T-helper 17 cell (primary cell): ENCODE results near the gene RNF224. TPM values are rescaled to one million over a fixed set of nuclear protein-coding genes. Genes with fewer than 3 reads are reported as not detected.
A peak's percentile ranks its signal among the peaks of the same experiment; 100 is the strongest.

Source experiments
- ATAC-seq: fragments of 150-1000 bp; cut with Tn5 transposase; 2 replicates; pipeline ENCODE4 v1.10.0; 2021; ENCODE audit warnings: mild to moderate bottlenecking, moderate library complexity
- DNase-seq, 3 donors: peaks; one replicate each; pipeline versions ENCODE4 v3.0.0 to v3.0.0-alpha.2; 2020 to 2021
- H3K9me3 ChIP-seq: one replicate; pipeline ENCODE4 v1.7.0; 2013; ENCODE audit warnings: low read length, mild to moderate bottlenecking; ENCODE audit not compliant: control insufficient read depth, poor library complexity, severe bottlenecking
- H3K27ac Mint-ChIP-seq: one replicate; pipeline ENCODE4 v1.8.0; 2022; ENCODE audit warnings: mild to moderate bottlenecking, moderate library complexity, mixed read lengths
- H3K27me3 Mint-ChIP-seq: one replicate; pipeline ENCODE4 v1.8.0; 2022; ENCODE audit warnings: mixed read lengths
- H3K36me3 Mint-ChIP-seq: one replicate; pipeline ENCODE4 v1.8.0; 2022; ENCODE audit warnings: low read depth, mixed read lengths
- H3K4me1 Mint-ChIP-seq: one replicate; pipeline ENCODE4 v1.8.0; 2022; ENCODE audit warnings: mild to moderate bottlenecking, mixed read lengths
- H3K4me3 Mint-ChIP-seq: one replicate; pipeline ENCODE4 v1.8.0; 2022; ENCODE audit warnings: mild to moderate bottlenecking, moderate library complexity, mixed read lengths
- total RNA-seq, 4 donors: library from RNA in 2 of 4; stranded (reverse) in 2 of 4; gene quantifications; one replicate each; pipeline ENCODE4 v1.2.3 and lab custom pipeline; 2022 to 2026

RNF224 gene
- total RNA-seq, 2 donors from 2014 or later, result not detected

DNA sequence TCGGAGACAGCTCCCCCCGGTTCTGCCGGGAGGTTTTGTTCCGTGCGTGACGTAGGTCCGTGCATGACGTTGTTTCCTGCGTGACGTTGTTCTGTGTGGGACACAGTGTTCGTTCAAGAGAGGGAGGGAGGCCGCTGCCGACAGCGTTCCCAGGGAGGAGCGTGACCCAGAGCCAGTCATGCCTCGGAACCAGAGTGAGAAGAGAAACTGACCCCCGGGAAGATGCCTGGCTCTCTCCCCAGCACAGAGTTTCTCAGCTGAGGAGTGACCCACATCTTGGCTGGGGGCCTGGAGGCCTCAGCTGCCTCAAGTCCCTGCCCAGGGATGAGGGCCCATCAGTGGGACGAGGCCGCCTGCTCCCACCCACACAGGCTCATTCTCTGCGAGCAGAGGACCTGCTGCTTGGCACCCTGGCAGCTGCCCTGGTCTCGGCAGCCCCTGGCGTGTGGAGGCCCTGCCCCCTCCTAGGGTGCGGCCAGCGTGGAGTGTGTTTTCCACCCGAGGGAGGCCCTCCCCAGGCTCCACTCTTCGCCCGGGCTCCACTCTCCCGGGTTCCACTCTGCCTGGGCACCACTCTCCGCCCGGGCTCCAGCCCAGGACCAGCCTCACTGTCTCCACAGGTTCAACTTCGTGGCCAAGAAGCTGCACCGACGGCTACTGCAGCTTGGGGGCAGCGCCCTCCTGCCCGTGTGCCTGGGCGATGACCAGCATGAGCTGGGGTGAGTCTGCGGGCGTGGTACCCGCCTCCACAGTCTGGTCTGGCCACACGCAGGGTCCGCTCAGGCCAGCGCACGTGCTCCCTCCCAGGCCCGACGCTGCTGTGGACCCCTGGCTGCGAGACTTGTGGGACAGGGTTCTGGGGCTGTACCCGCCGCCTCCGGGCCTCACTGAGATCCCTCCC is 13.9 kb upstream of the RNF224 start:
- Mint-ChIP-seq H3K4me1 (peaks cover 1% of the 10 kb centered on the region), H3K27me3 (no peaks in the 10 kb centered on the region), H3K27ac (no peak overlapping the region), H3K36me3 (no peaks in the 10 kb centered on the region), H3K4me3 (no peak overlapping the region)
- ATAC-seq (no peak), DNase-seq (no peak)
- no peaks in the 10 kb centered on the region for H3K9me3 ChIP-seq

DNA sequence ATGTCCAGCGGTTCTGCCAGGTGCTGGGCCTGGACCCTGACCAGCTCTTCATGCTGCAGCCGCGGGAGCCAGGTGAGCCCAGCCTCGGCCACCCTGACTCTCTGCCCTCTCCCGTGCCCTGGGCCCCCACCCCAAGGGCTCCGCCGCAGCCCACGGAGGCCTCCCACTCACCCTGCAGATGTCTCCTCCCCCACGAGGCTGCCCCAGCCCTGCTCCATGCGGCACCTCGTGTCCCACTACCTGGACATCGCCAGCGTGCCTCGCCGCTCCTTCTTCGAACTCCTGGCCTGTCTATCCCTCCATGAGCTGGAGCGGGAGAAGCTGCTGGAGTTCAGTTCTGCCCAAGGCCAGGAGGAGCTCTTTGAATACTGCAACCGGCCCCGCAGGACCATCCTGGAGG is 12.7 kb upstream of the RNF224 start:
- Mint-ChIP-seq H3K27me3 (no peaks in the 10 kb centered on the region), H3K27ac (no peak overlapping the region), H3K4me3 (no peak overlapping the region), H3K4me1 (no peaks in the 10 kb centered on the region), H3K36me3 (no peaks in the 10 kb centered on the region)
- ATAC-seq (no peak), DNase-seq (no peak)
- no peaks in the 10 kb centered on the region for H3K9me3 ChIP-seq

DNA sequence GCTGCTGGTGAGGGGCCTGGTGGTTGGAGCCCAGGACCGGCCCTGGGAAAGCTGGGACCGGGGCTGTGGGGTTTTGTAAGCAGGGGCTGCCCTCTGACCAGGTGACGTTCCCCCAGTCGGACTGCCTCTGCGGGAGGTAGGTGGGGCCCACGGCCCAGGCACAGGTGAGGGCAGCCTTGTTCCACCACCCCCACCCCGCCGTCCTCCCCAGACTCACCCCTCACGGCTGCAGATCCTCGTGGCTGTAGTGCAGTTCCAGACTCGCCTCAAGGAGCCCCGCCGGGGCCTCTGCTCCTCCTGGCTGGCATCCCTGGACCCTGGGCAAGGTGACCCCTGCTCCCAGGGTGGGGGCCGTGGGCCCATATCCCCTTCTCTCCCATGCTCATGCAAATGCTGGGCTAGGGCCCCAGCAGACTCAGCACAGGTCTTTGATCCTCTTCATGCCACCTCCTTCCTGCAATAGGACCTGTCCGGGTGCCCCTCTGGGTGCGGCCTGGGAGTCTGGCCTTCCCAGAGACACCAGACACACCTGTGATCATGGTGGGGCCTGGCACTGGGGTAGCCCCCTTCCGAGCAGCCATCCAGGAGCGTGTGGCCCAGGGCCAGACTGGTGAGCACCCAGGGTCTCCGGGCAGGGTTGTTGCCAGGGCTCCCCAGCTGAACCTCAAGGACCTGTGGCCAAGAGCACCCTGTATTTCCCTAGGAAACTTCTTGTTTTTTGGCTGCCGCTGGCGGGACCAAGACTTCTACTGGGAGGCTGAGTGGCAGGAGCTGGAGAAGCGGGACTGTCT is 11.9 kb upstream of the RNF224 start:
- ATAC-seq, result no peak
- no peak overlapping the region for H3K27ac Mint-ChIP-seq
- no peak for DNase-seq
- no peaks in the 10 kb centered on the region for H3K4me1 Mint-ChIP-seq
- H3K27me3 Mint-ChIP-seq, result no peaks in the 10 kb centered on the region
- no peaks in the 10 kb centered on the region for H3K36me3 Mint-ChIP-seq
- H3K9me3 ChIP-seq, result no peaks in the 10 kb centered on the region
- H3K4me3 Mint-ChIP-seq, result no peak overlapping the region

DNA sequence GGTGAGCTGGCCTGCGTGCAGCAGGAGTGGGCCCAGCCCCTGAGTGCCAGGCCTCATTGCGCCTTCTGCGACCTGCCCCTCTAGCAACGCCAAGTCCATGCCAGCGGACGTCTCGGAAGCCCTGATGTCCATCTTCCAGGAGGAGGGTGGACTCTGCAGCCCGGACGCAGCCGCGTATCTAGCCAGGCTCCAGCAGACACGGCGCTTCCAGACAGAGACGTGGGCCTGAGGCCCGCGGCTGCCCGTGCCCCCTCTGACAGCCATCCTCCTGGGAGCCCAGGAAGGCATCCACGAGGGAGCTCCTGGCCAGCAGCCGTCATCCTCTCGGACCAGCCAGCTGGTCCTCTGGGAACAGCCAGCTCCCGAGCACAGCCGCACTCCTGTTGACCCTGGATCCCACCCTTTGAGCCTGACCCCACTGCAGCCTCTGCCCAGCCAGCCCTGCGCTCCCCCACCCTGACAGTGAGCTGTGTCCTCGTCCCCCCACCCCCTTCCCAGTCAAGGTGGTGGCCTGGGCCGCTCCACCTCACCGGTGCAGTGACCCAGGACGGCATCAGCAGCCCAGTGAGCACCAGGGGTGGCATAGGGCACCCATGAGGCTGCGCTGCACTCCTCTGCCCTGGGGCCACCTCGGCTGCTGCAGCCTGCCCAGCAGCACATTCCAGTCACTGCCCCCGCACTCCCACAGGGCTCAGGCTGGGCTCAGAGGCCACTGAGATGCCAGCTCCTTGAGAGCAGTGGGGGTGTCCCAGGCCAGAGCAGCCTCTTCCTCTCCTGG is 10.9 kb upstream of the RNF224 start:
- no peak for DNase-seq
- Mint-ChIP-seq H3K4me3 (no peak overlapping the region), H3K27me3 (no peaks in the 10 kb centered on the region), H3K27ac (no peak overlapping the region), H3K36me3 (no peaks in the 10 kb centered on the region), H3K4me1 (no peaks in the 10 kb centered on the region)
- no peaks in the 10 kb centered on the region for H3K9me3 ChIP-seq
- ATAC-seq, result no peak

DNA sequence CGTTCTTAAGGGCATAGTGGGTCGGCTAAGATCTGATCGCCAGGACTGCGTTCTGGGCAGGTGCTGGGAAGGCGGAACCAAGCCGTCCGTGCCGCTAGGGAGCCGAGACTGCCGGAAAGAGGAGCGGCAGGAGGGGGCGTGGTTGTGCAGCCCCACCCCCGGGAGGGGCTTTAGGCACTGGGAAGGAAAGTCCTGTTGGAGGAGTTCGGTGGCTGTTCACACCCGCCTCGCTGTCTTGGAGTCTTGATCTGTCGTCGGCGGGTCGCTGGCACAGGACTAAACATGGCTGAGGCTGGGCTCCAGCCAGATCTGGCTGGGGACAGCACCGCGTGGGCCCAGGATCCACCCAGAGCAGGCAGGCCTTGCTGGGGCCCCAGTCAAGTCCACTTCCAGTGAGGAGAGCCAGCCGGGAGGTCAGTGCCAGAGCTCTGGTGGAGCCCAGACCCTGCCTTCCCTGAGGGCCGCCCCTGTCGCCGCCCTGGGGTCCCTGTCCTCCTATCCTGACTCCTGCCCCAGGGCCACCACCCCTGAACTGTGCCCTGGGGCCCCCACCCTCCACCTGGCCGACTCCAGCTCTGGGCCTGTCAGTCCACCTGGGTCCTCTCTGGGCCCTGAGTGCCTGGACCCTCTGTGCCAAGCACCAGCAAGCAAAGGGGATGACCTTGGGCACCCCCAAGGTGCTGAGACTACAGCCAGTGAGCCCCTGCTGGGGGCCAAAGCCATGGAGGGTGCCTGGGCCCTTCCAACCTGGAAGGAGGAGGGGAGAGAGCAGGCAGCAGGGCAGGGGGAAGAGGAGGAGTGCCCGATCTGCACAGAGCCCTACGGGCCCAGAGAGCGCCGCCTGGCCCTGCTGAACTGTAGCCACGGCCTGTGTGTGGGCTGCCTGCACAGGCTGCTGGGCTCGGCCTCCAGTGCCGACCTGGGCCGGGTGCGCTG is 9.8 kb upstream of the RNF224 start:
- no peaks in the 10 kb centered on the region for H3K36me3 Mint-ChIP-seq
- no peaks in the 10 kb centered on the region for H3K9me3 ChIP-seq
- no peaks in the 10 kb centered on the region for H3K27me3 Mint-ChIP-seq
- H3K4me3 Mint-ChIP-seq, result peak overlapping the region; percentile 25
- no peaks in the 10 kb centered on the region for H3K4me1 Mint-ChIP-seq
- ATAC-seq, result no peak
- no peak for DNase-seq
- no peak overlapping the region for H3K27ac Mint-ChIP-seq

DNA sequence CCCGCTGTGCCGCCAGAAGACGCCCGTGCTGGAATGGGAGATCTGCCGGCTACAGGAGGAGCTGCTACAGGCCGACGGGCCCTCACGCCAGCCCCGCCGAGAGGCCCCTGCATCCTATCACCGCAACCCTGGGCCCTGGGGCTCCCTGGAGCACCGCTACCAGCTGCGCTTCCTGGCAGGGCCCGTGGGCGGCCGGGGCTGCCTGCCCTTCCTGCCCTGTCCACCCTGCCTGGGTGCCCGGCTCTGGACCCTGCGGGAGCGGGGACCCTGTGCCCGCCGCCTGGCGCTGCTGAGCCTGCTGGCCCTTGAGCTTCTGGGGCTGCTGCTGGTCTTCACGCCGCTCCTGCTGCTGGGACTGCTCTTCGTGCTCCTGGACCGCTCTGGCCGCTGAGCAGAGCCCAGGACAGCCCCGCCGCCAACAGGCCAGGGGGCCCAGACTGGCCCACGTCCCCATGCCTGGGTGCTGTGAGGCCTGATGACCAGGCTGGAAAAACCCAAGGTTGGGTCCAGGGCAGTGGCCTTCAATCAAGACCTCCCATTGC is 9.0 kb upstream of the RNF224 start:
- Mint-ChIP-seq H3K27ac (no peak overlapping the region), H3K36me3 (no peaks in the 10 kb centered on the region), H3K27me3 (no peaks in the 10 kb centered on the region), H3K4me3 (no peak overlapping the region), H3K4me1 (peaks cover 2% of the 10 kb centered on the region)
- DNase-seq (no peak), ATAC-seq (no peak)
- H3K9me3 ChIP-seq, result no peaks in the 10 kb centered on the region

DNA sequence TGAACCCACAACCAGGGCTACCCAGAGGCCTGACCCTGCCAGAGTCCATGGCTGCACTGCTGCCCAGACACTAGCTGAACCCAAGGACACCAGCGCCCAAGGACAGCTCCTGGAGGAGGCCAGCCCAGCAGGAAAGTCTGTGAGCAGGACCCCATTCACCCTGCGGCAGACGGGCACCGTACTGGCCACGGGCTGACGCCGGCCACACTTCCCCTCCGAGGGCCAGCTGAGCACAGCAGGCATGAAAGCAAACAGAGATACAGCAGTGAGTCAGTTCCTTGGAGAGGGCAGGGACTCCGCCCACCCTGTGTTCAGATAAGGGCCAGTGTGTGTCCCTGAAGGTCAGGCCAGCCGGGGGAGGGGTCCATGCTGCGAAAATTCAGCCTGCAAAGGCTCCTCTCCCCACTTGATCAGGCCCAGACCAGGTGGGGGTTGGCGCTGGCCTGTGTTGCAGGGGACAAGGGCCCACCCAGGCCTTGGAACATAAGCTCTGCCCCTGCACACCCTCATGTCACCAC is 8.5 kb upstream of the RNF224 start:
- H3K27me3 Mint-ChIP-seq, result no peaks in the 10 kb centered on the region
- ATAC-seq (no peak), DNase-seq (no peak)
- H3K9me3 ChIP-seq, result no peaks in the 10 kb centered on the region
- peaks cover 2% of the 10 kb centered on the region for H3K4me1 Mint-ChIP-seq
- no peaks in the 10 kb centered on the region for H3K36me3 Mint-ChIP-seq
- H3K4me3 Mint-ChIP-seq, result no peak overlapping the region
- no peak overlapping the region for H3K27ac Mint-ChIP-seq

DNA sequence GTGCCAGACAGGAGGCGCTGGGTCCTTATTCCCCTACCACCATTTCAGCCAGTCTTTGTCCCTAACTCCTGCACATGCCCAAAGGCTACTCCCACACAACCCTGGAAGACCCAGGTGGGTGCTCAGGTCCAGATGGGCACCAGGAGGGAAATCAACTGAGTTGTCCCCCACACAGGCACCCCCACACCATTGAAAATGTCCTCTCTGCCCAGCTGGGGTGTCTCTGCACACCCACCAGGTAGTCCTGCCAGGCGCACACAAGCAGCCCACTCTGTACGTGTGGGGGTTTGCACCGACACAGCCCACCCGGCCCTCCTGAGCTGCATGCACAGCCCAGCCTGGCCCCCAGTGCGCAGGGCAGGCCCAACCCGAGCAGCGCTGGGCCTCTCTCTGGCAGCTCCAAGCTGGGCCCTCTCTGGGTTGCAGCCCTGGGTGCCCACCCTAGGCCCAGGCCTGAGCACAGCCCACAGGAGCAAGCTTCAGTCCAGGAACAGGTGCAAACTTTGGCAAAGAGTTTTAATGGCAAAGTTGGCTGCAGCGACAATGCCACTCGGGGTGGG is 7.5 kb upstream of the RNF224 start:
- H3K9me3 ChIP-seq, result no peaks in the 10 kb centered on the region
- H3K4me3 Mint-ChIP-seq, result no peak overlapping the region
- ATAC-seq (no peak), DNase-seq (no peak)
- no peak overlapping the region for H3K27ac Mint-ChIP-seq
- H3K27me3 Mint-ChIP-seq, result no peaks in the 10 kb centered on the region
- H3K36me3 Mint-ChIP-seq, result no peaks in the 10 kb centered on the region
- peaks cover 2% of the 10 kb centered on the region for H3K4me1 Mint-ChIP-seq

DNA sequence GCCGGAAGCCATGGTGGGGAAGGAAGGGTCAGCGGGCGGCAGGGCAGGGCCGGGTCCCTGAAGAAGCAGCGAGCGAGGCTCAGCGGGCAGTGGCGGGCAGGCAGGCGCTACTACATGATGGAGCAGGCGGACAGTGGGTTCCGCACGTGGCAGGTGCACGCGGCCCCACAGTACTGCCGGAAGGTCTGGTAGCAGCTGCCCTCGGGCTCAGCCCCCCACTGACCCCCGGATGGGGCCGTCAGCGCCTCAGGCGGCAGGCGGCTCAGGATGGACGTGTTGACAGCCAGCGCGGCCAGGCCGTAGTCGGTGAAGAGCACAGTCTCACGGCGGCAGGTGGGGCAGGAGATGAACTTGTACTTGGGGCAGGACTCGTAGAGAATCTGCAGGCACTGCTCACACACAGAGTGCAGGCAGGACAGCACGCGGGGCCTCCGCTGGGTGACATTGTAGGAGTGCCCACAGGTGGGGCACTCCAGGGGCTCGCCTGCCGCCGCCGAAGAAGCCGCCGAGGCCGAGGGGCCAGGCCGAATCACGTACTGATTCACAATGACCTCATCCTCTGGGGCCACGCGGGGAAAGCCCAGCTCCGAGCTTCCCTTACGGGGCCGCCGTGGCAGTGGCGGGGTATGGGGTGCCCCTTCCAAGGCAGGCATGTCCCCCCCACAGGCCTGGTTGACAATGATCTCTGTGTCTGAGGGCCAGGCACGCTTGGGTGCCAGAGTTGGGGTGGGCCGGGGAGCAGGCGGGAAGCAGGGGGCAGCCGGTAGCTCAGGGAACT is 6.8 kb upstream of the RNF224 start:
- Mint-ChIP-seq H3K27ac (no peak overlapping the region), H3K4me3 (peak overlapping the region; percentile 52), H3K4me1 (peaks cover 2% of the 10 kb centered on the region), H3K27me3 (no peaks in the 10 kb centered on the region), H3K36me3 (no peaks in the 10 kb centered on the region)
- H3K9me3 ChIP-seq, result no peaks in the 10 kb centered on the region
- ATAC-seq (no peak), DNase-seq (no peak)

DNA sequence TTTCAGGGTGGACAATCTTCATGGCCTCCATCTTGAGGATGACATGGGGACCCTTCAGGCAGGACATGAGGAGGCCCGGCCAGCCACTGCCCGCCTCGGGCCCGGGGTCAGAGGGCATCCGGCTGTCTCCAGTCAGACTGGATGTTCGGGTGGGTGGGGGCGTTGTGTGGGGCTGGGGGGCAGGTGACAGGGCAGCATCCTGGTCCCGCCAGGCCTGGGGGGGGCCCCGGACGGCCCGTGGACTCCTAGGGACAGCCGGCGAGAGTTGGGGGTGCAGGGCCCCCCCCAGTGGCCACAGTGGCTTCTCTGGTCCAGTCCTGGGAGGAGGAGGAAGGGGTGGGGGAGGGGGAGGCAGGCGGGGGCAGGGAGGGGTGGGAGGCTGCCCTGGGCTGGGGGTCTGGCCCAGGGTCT is 6.2 kb upstream of the RNF224 start:
- H3K4me3 Mint-ChIP-seq, result peak overlapping the region; percentile 52
- H3K4me1 Mint-ChIP-seq, result peaks cover 2% of the 10 kb centered on the region
- H3K27ac Mint-ChIP-seq, result no peak overlapping the region
- no peak for ATAC-seq
- no peaks in the 10 kb centered on the region for H3K27me3 Mint-ChIP-seq
- DNase-seq, result no peak
- H3K9me3 ChIP-seq, result no peaks in the 10 kb centered on the region
- no peaks in the 10 kb centered on the region for H3K36me3 Mint-ChIP-seq

DNA sequence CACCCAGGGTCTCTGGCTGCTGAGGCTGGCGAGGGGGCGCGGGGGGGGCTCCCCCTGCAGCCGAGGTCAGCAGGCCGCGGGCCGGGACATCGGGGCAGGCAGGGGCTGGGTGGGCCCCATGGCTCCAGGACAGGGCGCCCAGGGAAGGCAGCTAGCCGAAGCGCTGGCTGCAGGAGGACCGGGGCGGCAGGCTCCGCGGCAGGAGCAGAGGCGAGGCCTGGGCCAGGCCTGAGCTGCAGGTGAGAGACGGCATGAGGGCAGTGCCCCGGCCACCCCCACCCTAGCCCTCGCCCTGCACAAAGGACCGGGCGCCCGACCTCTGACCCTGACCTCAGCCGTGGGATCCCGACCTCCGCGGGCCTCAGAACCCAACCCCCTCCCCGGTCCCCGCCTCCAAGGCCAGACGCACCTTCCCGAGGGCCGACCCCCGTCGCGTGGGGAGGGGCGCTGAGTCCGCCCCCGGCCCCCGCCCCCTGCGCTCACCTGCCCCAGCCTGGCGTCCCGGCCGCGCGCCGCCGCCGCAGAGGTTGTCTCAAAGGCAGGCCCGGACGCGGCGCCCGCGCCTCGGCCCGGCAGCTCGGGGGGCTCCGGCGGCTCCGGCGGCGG is 5.7 kb upstream of the RNF224 start:
- Mint-ChIP-seq H3K4me3 (no peak overlapping the region), H3K27me3 (no peaks in the 10 kb centered on the region), H3K4me1 (peaks cover 2% of the 10 kb centered on the region), H3K27ac (no peak overlapping the region), H3K36me3 (no peaks in the 10 kb centered on the region)
- DNase-seq (no peak), ATAC-seq (no peak)
- no peaks in the 10 kb centered on the region for H3K9me3 ChIP-seq
